K562 (cell line): ENCODE measurements around the gene SLC4A2. TPM values are rescaled to one million over a fixed set of nuclear protein-coding genes. Genes with fewer than 3 reads are reported as not detected.
A peak's percentile ranks its signal among the peaks of the same experiment; 100 is the strongest.

Experiments used
- ATF4 ChIP-seq: fragments of 450-650 bp; formaldehyde crosslinking; IDR thresholded peaks from 2 replicates; pipeline ENCODE4 v1.4.0; 2022; ENCODE audit warnings: mild to moderate bottlenecking, moderate library complexity
- CREM ChIP-seq: IDR thresholded peaks from 2 replicates; pipeline ENCODE4 v1.6.1; 2014; ENCODE audit warnings: antibody characterized with exemption, low read depth
- ELF2 ChIP-seq: fragments of 250-450 bp; sonication (Bioruptor Pico); IDR thresholded peaks from 2 replicates; pipeline ENCODE4 v1.5.0; 2021; ENCODE audit warnings: mild to moderate bottlenecking
- HCFC1 ChIP-seq: IDR thresholded peaks from 2 replicates; pipeline ENCODE4 v1.6.1; 2012; ENCODE audit warnings: low read depth, low read length, improper control_type of control experiment
- KAT2B ChIP-seq: IDR thresholded peaks from one replicate; pipeline ENCODE4 v1.6.1; 2012; ENCODE audit warnings: low read depth, mild to moderate bottlenecking, control low read depth, inconsistent platforms, low read length, moderate library complexity
- KDM2B ChIP-seq: fragments of 250-450 bp; sonication (Bioruptor Pico); IDR thresholded peaks from 2 replicates; pipeline ENCODE4 v1.8.0; 2021; ENCODE audit warnings: mild to moderate bottlenecking, moderate library complexity
- MAZ ChIP-seq, 2 experiments: fragments of 450-650 bp in 1 of 2; sonication (generic) in 1 of 2; formaldehyde crosslinking; IDR thresholded peaks in 1 of 2; conservative IDR thresholded peaks in 1 of 2; 2 replicates each; pipeline versions ENCODE4 v1.4.0 to v1.5.0; 2020; ENCODE audit warnings: mild to moderate bottlenecking in 1 of 2, missing genetic modification reagents in 1 of 2
- NR3C1 ChIP-seq: sonication (generic); formaldehyde crosslinking; IDR thresholded peaks from 2 replicates; pipeline ENCODE4 v1.8.1; 2022; ENCODE audit warnings: missing genetic modification reagents
- PCBP1 ChIP-seq: fragments of 200-400 bp; formaldehyde crosslinking; IDR thresholded peaks from 2 replicates; pipeline ENCODE4 v1.6.1; 2018; ENCODE audit warnings: mild to moderate bottlenecking, low read depth, low read length; ENCODE audit not compliant: poor library complexity, severe bottlenecking
- PHB2 ChIP-seq: fragments of 450-650 bp; IDR thresholded peaks from 2 replicates; pipeline ENCODE4 v1.6.1; 2017; ENCODE audit warnings: low read depth
- PRMT5 ChIP-seq: sonication (generic); formaldehyde crosslinking; IDR thresholded peaks from 2 replicates; pipeline ENCODE4 v1.5.0; 2020; ENCODE audit warnings: missing genetic modification reagents
- RBM14 ChIP-seq: fragments of 200-400 bp; formaldehyde crosslinking; IDR thresholded peaks from 2 replicates; pipeline ENCODE4 v1.6.1; 2018; ENCODE audit warnings: low read depth, mild to moderate bottlenecking, low read length, moderate library complexity, borderline replicate concordance; ENCODE audit not compliant: insufficient read depth
- SAFB2 ChIP-seq: fragments of 200-400 bp; formaldehyde crosslinking; IDR thresholded peaks from 2 replicates; pipeline ENCODE4 v1.6.1; 2018; ENCODE audit warnings: borderline replicate concordance, low read length, low read depth, moderate library complexity; ENCODE audit not compliant: severe bottlenecking
- TBL1XR1 ChIP-seq, 2 experiments: IDR thresholded peaks; 2 replicates each; pipeline ENCODE4 v1.6.1; 2012; ENCODE audit warnings: improper control_type of control experiment in 2 of 2, low read length in 2 of 2, mild to moderate bottlenecking in 1 of 2
- ZBTB12 ChIP-seq: fragments of 250-450 bp; sonication (Bioruptor Pico); IDR thresholded peaks from 2 replicates; pipeline ENCODE4 v1.4.0; 2020
- ZBTB2 ChIP-seq: fragments of 450-650 bp; IDR thresholded peaks from 2 replicates; pipeline ENCODE4 v1.6.1; 2016; ENCODE audit warnings: antibody characterized with exemption
- ZNF197 ChIP-seq: fragments of 200-800 bp; sonication (Bioruptor generic); IDR thresholded peaks from 2 replicates; pipeline ENCODE4 v1.6.1; 2016; ENCODE audit warnings: low read depth, missing genetic modification characterization, missing compliant biosample characterization
- ZNF263 ChIP-seq: sonication (generic); formaldehyde crosslinking; IDR thresholded peaks from 2 replicates; pipeline ENCODE4 v1.8.0; 2022; ENCODE audit warnings: mild to moderate bottlenecking, missing genetic modification reagents, borderline replicate concordance
- ZNF589 ChIP-seq: fragments of 200-800 bp; sonication (Bioruptor generic); IDR thresholded peaks from 2 replicates; pipeline ENCODE4 v1.6.1; 2016; ENCODE audit warnings: low read depth, missing genetic modification characterization, missing compliant biosample characterization
- ZNF717 ChIP-seq: fragments of 250-450 bp; sonication (Bioruptor Pico); IDR thresholded peaks from 2 replicates; pipeline ENCODE4 v1.5.0; 2021
- ZNF764 ChIP-seq: fragments of 250-450 bp; sonication (Bioruptor Pico); IDR thresholded peaks from 2 replicates; pipeline ENCODE4 v1.4.0; 2020; ENCODE audit warnings: low read depth, mild to moderate bottlenecking, moderate library complexity
- polyA plus RNA-seq, 8 experiments: library from polyadenylated mRNA; depleted of rRNA in 4 of 8; stranded (reverse) in 5 of 8; unstranded in 3 of 8; fragments of >200 nt; fragmentation: Nextera tagmentation in 2 of 8; fragmentation: Illumina TruSeq in 1 of 8; extraction: Ambion mirVana in 2 of 8; extraction: Trizol in 1 of 8; gene quantifications; 2 replicates each; pipeline versions ENCODE4 v1.2.1 to v1.2.3, GENCODE V29; 2011 to 2014; ENCODE audit warnings: inconsistent platforms in 1 of 8, missing spikeins in 1 of 8
- total RNA-seq, 7 experiments: library from RNA; depleted of rRNA in 6 of 7; stranded (reverse); fragments of >200 nt in 6 of 7; fragmentation: Illumina TruSeq in 2 of 7; extraction: Trizol in 2 of 7; gene quantifications; 2 replicates each; pipeline versions ENCODE4 v1.2.1 to v1.2.3, GENCODE V29; 2011 to 2021; ENCODE audit warnings: low replicate concordance in 1 of 7

Gene SLC4A2
- total and polyA plus RNA-seq, 9 of the 15 experiments (the other 6 are each of a cell fraction or from before 2014, with no cell fraction given) = 11.4 to 375 (median 130) TPM

- TF ChIP-seq NR3C1 (CRISPR knock-in tag) = no peak
- peak; percentile 88; the same call in 1 of the 2 replicates for TF ChIP-seq ZNF589 (CRISPR knock-in tag)
- TF ChIP-seq KDM2B (CRISPR knock-in tag) = no peak
- TF ChIP-seq CREM = peak; percentile 91
- no peak; the same call in 1 of the 2 replicates for TF ChIP-seq ZNF764 (CRISPR knock-in tag)
- no peak for TF ChIP-seq PRMT5 (CRISPR knock-in tag)
- TF ChIP-seq KAT2B = peak; percentile 18
- no peak for TF ChIP-seq SAFB2
- TF ChIP-seq ZNF717 = no peak
- TF ChIP-seq RBM14 = 0 out of 2 replicates have a peak, but pooled peaks have one; percentile 51
- no peak for TF ChIP-seq PCBP1
- TF ChIP-seq HCFC1 = peak; percentile 96
- TF ChIP-seq ZNF263 (CRISPR knock-in tag) = peak; percentile 86; the same call in 1 of the 2 replicates
- TF ChIP-seq PHB2 = 0 out of 2 replicates have a peak, but pooled peaks have one; percentile 44
- no peak for TF ChIP-seq ATF4 (CRISPR knock-in tag)
- TF ChIP-seq ELF2 (CRISPR knock-in tag) = peak; percentile 74; the same call in 1 of the 2 replicates
- no peak for TF ChIP-seq ZBTB2
- TF ChIP-seq ZNF197 (CRISPR knock-in tag) = peak; percentile 96
- TF ChIP-seq TBL1XR1 (IDR thresholded peaks at IDR 0.05; ENCODE audit: low read length in 2 of 2) = peak; percentile 85
- TF ChIP-seq ZBTB12 (CRISPR knock-in tag) = 0 out of 2 replicates have a peak, but pooled peaks have one; percentile 3
- peak; percentile 93 to 95 for TF ChIP-seq MAZ (CRISPR knock-in tag; conservative IDR thresholded peaks at IDR 0.05 in 1 of 2, IDR thresholded peaks at IDR 0.05 in 1 of 2)
Observed at GRCh38 chr7:151028131-151028947, 31.1 kb upstream of the SLC4A2 start, which contains the start of gene ABCB8 (continued).
